Right lobe of liver (tissue), 4 donors: ENCODE measurements around the gene TPGS2.

Source experiments
- CTCF ChIP-seq, 4 donors: fragments of 200-600 bp in 3 of 4; fragments of 450-650 bp in 1 of 4; IDR thresholded peaks; one replicate each; pipeline versions ENCODE4 v1.5.1 to v1.8.0; 2016 to 2022; ENCODE audit warnings: antibody characterized with exemption in 4 of 4, mild to moderate bottlenecking in 2 of 4
- POLR2A ChIP-seq: fragments of 450-650 bp; IDR thresholded peaks from one replicate; pipeline ENCODE4 v1.6.1; 2017; ENCODE audit warnings: antibody characterized with exemption, mild to moderate bottlenecking
- donor health status: DM: no; HTN: no; CAD: no.
- donor health status: DM: no; HTN: no; CAD: no.
- donor health status: DM: no; HTN: yes; CAD: no.

- TF ChIP-seq CTCF (IDR thresholded peaks at IDR 0.05) (no peak), POLR2A (no peak)
Measured at GRCh38 chr18:36848609-36849008, 19.8 kb upstream of the TPGS2 start.
